HEK293 (cell line): ENCODE measurements around the gene COASY.

Source experiments
- CTCF ChIP-seq: fragments of 450-650 bp; formaldehyde crosslinking; IDR thresholded peaks from 2 replicates; pipeline ENCODE4 v1.5.1; 2016; ENCODE audit warnings: missing biosample characterization, missing genetic modification characterization
- GLIS1 ChIP-seq: fragments of 450-650 bp; formaldehyde crosslinking; IDR thresholded peaks from 2 replicates; pipeline ENCODE4 v1.5.1; 2016; ENCODE audit warnings: missing biosample characterization, missing genetic modification characterization
- KLF17 ChIP-seq: fragments of 450-650 bp; formaldehyde crosslinking; IDR thresholded peaks from 2 replicates; pipeline ENCODE4 v1.5.1; 2016; ENCODE audit warnings: missing biosample characterization, missing genetic modification characterization
- PBX3 ChIP-seq: sonication (generic); formaldehyde crosslinking; IDR thresholded peaks from 2 replicates; pipeline ENCODE4 v1.8.1; 2022; ENCODE audit warnings: mild to moderate bottlenecking, moderate library complexity, missing genetic modification reagents
- REST ChIP-seq: fragments of 450-650 bp; formaldehyde crosslinking; IDR thresholded peaks from 2 replicates; pipeline ENCODE4 v1.5.1; 2016; ENCODE audit warnings: missing biosample characterization, missing genetic modification characterization
- ZBTB48 ChIP-seq: fragments of 450-650 bp; formaldehyde crosslinking; IDR thresholded peaks from 2 replicates; pipeline ENCODE4 v1.5.1; 2016; ENCODE audit warnings: missing biosample characterization, missing genetic modification characterization
- ZBTB8A ChIP-seq: fragments of 450-650 bp; formaldehyde crosslinking; IDR thresholded peaks from 2 replicates; pipeline ENCODE4 v1.5.1; 2016; ENCODE audit warnings: missing biosample characterization, missing genetic modification characterization
- ZNF266 ChIP-seq: fragments of 450-650 bp; formaldehyde crosslinking; IDR thresholded peaks from 2 replicates; pipeline ENCODE4 v1.5.1; 2016; ENCODE audit warnings: missing biosample characterization, missing genetic modification characterization, low read depth
- ZNF335 ChIP-seq: fragments of 450-650 bp; formaldehyde crosslinking; conservative IDR thresholded peaks from 2 replicates; pipeline ENCODE4 v1.5.1; 2016; ENCODE audit warnings: missing biosample characterization, missing genetic modification characterization
- ZNF362 ChIP-seq: fragments of 450-650 bp; formaldehyde crosslinking; IDR thresholded peaks from 2 replicates; pipeline ENCODE4 v1.5.1; 2016; ENCODE audit warnings: missing biosample characterization, missing genetic modification characterization
- ZNF529 ChIP-seq: fragments of 450-650 bp; formaldehyde crosslinking; IDR thresholded peaks from 2 replicates; pipeline ENCODE4 v1.5.1; 2017; ENCODE audit warnings: missing genetic modification characterization, missing biosample characterization; ENCODE audit not compliant: insufficient replicate concordance
- ZNF621 ChIP-seq: fragments of 450-650 bp; formaldehyde crosslinking; IDR thresholded peaks from 2 replicates; pipeline ENCODE4 v1.5.1; 2017; ENCODE audit warnings: missing biosample characterization, missing genetic modification characterization
- ZNF776 ChIP-seq: fragments of 450-650 bp; formaldehyde crosslinking; IDR thresholded peaks from 2 replicates; pipeline ENCODE4 v1.5.0; 2017; ENCODE audit warnings: missing biosample characterization, missing genetic modification characterization, borderline replicate concordance

- no peak for TF ChIP-seq CTCF (tag by site-specific recombination)
- no peak for TF ChIP-seq ZNF362
- no peak for TF ChIP-seq ZNF266 (tag by site-specific recombination)
- TF ChIP-seq GLIS1 (tag by site-specific recombination): no peak
- no peak for TF ChIP-seq REST (tag by site-specific recombination)
- TF ChIP-seq ZNF335 (tag by site-specific recombination): no peak
- no peak for TF ChIP-seq ZNF776
- no peak for TF ChIP-seq ZBTB48 (tag by site-specific recombination)
- TF ChIP-seq ZNF621 (tag by site-specific recombination): no peak
- no peak for TF ChIP-seq ZBTB8A (tag by site-specific recombination)
- no peak for TF ChIP-seq PBX3 (CRISPR knock-in tag)
- no peak for TF ChIP-seq ZNF529 (tag by site-specific recombination)
- TF ChIP-seq KLF17 (tag by site-specific recombination): no peak
These were observed 49.7 kb upstream of the COASY start for GRCh38 chr17:42512246-42512645.
